ENCODE measurements around the gene TNRC6B. TPM values are rescaled to one million over a fixed set of nuclear protein-coding genes. Genes with fewer than 3 reads are reported as not detected.

The TNRC6B gene
- total RNA-seq, 4 donors from 2014 or later, result 32.6 to 37.1 (median 36.7) TPM

DNA sequence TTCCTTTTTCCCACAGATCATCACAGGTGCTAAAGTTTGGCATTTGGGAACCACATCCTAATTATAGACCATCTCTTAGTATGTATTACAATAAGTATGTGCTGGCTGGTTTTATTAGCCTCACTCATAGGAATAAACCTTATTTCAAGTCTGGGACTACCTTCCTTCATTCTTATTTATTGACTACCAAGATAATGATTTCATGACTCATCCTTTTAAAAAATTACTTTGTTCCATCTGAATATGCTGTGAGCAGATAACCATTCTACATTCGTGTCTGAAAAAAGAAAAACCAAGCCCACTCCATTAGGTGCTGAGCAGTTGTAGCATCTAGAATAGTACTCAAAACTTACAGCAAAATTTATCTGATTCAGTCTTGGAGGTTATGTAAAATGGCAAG, 12.3 kb downstream of the TNRC6B start:
- TF ChIP-seq, protein P1, sequence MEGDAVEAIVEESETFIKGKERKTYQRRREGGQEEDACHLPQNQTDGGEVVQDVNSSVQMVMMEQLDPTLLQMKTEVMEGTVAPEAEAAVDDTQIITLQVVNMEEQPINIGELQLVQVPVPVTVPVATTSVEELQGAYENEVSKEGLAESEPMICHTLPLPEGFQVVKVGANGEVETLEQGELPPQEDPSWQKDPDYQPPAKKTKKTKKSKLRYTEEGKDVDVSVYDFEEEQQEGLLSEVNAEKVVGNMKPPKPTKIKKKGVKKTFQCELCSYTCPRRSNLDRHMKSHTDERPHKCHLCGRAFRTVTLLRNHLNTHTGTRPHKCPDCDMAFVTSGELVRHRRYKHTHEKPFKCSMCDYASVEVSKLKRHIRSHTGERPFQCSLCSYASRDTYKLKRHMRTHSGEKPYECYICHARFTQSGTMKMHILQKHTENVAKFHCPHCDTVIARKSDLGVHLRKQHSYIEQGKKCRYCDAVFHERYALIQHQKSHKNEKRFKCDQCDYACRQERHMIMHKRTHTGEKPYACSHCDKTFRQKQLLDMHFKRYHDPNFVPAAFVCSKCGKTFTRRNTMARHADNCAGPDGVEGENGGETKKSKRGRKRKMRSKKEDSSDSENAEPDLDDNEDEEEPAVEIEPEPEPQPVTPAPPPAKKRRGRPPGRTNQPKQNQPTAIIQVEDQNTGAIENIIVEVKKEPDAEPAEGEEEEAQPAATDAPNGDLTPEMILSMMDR (IDR thresholded peaks at IDR 0.05; ENCODE audit: low read depth), result no peak

GRCh38 chr22:40190501-40190900, 12.8 kb downstream of the TNRC6B start:
- TF ChIP-seq, protein P1 (IDR thresholded peaks at IDR 0.05; ENCODE audit: low read depth), result no peak

DNA sequence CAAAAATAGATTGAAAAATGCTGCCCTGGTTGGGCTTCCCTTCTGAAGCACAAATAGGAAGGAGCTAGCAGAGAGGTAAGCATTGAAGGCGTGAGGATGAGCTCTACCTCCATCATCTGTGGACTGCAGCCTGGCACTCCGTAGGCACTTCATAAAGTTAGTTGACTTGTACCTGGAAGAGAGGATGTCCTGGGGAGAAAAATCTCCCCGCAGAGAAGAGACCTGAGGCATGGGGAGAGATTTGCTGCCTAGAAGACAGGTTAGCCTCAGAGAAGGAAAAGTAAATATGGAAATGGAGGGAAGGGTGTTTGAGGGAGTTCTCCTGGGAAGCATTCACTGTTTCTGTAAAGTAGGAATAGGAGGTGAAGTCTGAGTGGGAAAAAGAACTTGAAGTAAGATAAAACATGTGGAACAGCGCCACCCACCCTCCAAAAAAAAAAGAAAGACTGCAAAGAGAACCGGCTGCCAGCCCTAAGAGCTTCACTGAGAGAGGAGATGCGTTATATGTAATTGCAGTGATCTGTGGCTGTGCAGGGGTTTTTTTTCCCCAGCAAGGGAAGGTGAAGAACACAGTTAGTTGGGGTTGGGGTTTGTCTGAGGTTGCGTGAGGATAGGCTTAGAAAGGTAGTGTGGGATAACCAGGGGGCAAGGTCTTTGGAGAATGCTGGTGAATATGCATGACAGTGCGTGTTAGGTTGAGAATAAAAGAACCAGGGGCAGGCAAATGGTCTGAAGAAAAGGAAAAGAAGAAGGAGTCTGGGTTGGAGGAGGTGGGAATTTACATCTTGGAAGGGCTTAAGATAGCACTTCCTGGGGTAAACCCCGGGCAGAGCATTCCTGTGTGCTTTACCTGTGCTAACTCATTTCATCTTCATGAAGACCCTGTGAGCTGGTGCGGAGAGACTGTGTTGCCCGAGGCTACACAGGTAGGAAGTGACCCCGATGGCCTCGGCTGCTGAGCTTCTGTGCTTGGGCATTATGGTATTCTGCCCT, 16.0 kb downstream of the TNRC6B start:
- TF ChIP-seq, protein P1 (IDR thresholded peaks at IDR 0.05; ENCODE audit: low read depth), result no peak

DNA sequence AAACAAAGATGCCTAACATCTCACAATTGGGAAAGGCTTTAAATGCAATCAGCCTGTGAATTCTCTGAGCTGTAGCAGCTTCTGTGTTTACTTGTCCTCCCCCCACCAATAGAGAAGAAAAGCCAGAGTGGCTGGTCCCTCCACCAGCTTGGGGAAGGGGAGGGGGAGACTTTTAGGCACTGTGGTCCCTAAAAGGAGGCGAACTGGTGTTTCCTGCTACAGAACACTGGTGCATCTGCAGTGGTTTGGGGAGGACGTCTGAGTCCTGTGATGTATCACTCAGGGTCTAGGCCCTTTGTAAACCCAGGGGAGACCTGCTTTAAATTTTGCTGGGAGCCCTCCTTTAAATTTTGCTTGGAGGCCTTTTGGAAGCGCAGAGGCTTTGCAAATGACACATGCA, 16.9 kb downstream of the TNRC6B start:
- TF ChIP-seq, protein P1 (IDR thresholded peaks at IDR 0.05; ENCODE audit: low read depth), result no peak

GRCh38 chr22:40196628-40197360, 19.1 kb downstream of the TNRC6B start:
- TF ChIP-seq, protein P1 (IDR thresholded peaks at IDR 0.05; ENCODE audit: low read depth), result no peak

GRCh38 chr22:40198733-40199132, 21.0 kb downstream of the TNRC6B start:
- TF ChIP-seq, protein P1 (IDR thresholded peaks at IDR 0.05; ENCODE audit: low read depth), result no peak

GRCh38 chr22:40199223-40199622, 21.5 kb downstream of the TNRC6B start:
- TF ChIP-seq, protein P1 (IDR thresholded peaks at IDR 0.05; ENCODE audit: low read depth), result no peak
